Measurements from ENCODE around the gene PYDC1.
A peak's percentile ranks its signal among the peaks of the same experiment; 100 is the strongest.
"Not testable (repeated sequence)": the region's sequence is repeated elsewhere in the genome, so short reads cannot be mapped to it uniquely, and the experiment has no call there.

Gene PYDC1

DNA sequence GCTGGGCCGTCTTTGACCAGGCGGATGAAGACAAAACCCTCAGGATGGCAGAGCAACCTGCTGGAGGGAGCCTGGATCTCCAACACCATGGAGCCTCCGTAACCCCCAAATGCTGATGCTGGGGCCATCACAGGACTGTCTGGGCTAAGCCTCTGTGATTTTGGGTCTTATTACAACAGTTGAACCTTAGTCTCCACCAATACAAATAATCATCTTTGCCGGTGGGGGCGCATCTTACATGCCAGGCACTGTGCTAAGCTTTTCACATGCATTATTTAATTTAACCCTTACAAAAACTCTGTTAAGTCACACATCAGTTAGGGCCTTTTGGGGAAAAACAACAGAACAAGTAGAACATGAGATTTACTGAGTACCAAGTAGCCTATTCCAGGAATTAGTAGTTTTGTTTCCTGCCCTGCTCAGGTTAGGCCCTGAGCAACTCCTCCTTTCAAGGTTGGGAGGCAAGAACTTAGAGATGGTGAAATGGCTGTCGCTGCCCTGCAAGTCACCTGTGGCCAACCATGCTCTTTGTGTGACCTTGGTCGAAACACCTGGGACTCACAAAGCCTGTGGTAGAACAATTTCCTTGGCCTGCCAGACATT, 33.9 kb upstream of the PYDC1 start:
- TF ChIP-seq TAF1 (IDR thresholded peaks at IDR 0.05; ENCODE audit: low read depth, low read length) (no peak), SPI1 (IDR thresholded peaks at IDR 0.05; ENCODE audit: low read depth, low read length) (no peak), POLR2AphosphoS5 (IDR thresholded peaks at IDR 0.05; ENCODE audit: low read depth, low read length) (no peak), POLR2A (IDR thresholded peaks at IDR 0.05; ENCODE audit: low read depth, low read length) (no peak), POU2F2 (IDR thresholded peaks at IDR 0.05; ENCODE audit: low read depth, low read length) (no peak), PAX5 (IDR thresholded peaks at IDR 0.05; ENCODE audit: insufficient read depth, low read length, severe bottlenecking) (no peak)
- DNase-seq (ENCODE audit: insufficient read length, low spot score) (no peak), FAIRE-seq (no peak)

DNA sequence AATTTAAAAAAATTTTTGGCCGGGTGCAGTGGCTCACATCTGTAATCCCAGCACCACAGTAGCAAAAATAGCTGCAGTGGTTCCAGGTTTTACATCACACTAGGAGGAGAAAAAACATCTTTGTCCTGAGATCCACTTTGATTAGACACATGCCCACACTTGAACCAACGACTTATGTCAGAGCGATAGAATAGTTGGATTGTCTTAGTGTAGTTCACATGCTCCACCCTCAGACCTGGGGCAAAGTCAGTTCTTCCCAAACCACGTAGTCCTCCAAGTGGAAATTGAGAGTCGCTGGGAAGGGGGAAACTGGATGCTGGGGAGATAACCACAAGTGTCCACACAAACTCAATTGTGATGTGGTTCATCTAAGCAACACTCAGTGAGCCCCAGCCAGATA, 31.4 kb upstream of the PYDC1 start:
- no peak for FAIRE-seq
- no peak for TF ChIP-seq POLR2AphosphoS5 (IDR thresholded peaks at IDR 0.05; ENCODE audit: low read depth, low read length)
- TF ChIP-seq POU2F2 (IDR thresholded peaks at IDR 0.05; ENCODE audit: low read depth, low read length) = no peak
- TF ChIP-seq PAX5 (IDR thresholded peaks at IDR 0.05; ENCODE audit: insufficient read depth, low read length, severe bottlenecking) = no peak
- TF ChIP-seq TAF1 (IDR thresholded peaks at IDR 0.05; ENCODE audit: low read depth, low read length) = no peak
- no peak for TF ChIP-seq SPI1 (IDR thresholded peaks at IDR 0.05; ENCODE audit: low read depth, low read length)
- no peak for TF ChIP-seq POLR2A (IDR thresholded peaks at IDR 0.05; ENCODE audit: low read depth, low read length)
- no peak for DNase-seq (ENCODE audit: insufficient read length, low spot score)

DNA sequence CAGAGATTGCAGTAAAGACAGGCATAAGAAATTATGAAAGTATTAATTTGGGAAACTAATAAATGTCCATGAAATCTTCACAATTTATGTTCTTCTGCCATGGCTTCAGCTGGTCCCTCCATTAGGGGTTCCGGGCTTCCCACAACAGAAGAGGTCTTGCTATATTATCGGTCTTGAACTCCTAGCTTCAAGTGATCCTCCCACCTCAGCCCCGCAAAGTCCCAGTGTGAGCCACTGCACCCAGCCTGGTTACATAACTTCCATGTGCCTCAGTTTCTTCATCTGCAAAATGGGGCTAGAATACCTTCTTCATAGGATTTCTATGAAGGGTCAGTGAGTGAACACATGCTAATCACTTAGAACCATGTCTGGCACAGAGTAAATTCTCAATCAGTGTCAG, 29.4 kb upstream of the PYDC1 start:
- DNase-seq (ENCODE audit: insufficient read length, low spot score) (no peak), FAIRE-seq (no peak)
- TF ChIP-seq SPI1 (IDR thresholded peaks at IDR 0.05; ENCODE audit: low read depth, low read length) (no peak), TAF1 (IDR thresholded peaks at IDR 0.05; ENCODE audit: low read depth, low read length) (no peak), PAX5 (IDR thresholded peaks at IDR 0.05; ENCODE audit: insufficient read depth, low read length, severe bottlenecking) (no peak), POLR2AphosphoS5 (IDR thresholded peaks at IDR 0.05; ENCODE audit: low read depth, low read length) (no peak), POLR2A (IDR thresholded peaks at IDR 0.05; ENCODE audit: low read depth, low read length) (no peak), POU2F2 (IDR thresholded peaks at IDR 0.05; ENCODE audit: low read depth, low read length) (no peak)

DNA sequence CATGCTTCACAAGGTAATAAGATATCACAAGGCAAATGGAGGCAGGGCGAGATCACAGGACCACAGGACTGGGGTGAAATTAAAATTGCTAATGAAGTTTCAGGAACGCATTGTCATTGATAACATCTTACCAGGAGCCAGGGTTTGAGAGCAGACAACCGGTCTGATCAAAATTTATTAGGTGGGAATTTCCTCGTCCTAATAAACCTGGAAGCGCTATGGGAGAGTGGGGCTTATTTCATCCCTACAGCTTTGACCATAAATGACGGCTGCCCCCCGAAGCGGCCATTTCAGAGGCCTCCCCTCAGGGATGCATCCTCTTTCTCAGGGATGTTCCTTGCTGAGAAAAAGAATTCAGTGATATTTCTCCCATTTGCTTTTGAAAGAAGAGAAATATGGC, 28.7 kb upstream of the PYDC1 start:
- FAIRE-seq; DNase-seq (ENCODE audit: insufficient read length, low spot score): not testable (repeated sequence)

DNA sequence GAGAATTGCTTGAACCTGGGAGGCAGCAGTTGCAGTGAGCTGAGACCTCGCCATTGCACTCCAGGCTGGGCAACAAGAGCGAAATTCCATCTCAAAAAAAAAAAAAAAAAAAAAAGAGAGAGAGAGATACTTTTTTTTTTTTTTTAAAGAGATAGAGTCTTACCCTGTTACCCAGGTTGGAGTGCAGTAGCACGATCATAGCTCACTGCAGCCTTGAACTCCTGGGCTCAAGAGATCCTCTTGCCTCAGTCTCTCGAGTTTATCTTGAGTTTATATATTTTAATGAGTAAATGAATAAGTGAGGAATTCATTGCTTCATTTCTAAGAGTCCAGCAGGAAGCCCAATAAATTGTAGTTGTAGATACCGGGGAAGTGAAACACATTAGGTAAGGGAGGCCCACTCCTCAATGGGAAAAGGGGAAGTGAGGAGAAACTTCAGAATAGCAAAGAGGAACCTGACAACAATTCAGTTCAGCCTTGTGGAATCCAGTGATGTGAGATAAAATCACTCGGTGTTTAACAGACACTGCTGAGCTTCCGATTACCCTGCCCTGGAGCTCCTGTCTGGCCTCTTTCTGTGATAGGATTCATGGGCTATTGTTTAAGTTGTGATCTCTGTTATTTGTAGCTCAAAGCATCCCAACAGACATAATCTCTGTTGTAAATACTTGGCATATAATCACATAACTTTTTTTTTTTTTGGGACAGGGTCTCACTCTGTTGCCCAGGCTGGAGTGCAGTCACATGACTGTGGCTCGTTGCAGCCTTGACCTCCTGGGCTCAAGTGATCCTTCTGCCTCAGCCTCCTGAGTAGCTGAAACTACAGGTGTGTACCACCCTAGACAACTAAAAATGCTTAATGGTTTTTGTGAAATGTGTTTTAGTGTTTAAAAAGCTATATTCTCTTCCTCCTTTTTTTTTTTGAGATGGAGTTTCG, 27.1 kb upstream of the PYDC1 start:
- DNase-seq (ENCODE audit: insufficient read length, low spot score) = no peak
- no peak for FAIRE-seq
- TF ChIP-seq SPI1 (IDR thresholded peaks at IDR 0.05; ENCODE audit: low read depth, low read length) (peak; percentile 99), PAX5 (IDR thresholded peaks at IDR 0.05; ENCODE audit: insufficient read depth, low read length, severe bottlenecking) (no peak)

DNA sequence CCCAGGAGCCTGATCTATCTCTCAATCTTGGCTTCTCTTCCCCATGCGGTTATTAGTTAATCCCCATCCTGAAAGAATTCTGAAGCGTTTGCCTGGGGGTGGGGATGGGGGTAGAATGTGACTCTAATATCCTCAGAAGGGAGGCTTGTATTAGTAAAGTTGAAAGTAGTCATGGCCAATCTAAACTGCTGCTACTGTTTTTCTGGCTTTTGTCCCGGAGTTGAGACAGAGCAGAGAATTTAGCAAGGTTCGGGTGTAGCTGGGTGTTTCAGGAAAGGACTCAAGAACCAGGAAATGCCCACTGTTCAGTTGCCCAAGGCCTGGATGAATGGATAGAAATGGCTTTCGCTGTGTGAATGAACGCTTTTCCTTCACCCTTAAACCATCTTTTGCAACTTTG, 25.3 kb upstream of the PYDC1 start:
- FAIRE-seq = no peak
- TF ChIP-seq POLR2AphosphoS5 (IDR thresholded peaks at IDR 0.05; ENCODE audit: low read depth, low read length) (no peak), POU2F2 (IDR thresholded peaks at IDR 0.05; ENCODE audit: low read depth, low read length) (no peak), TAF1 (IDR thresholded peaks at IDR 0.05; ENCODE audit: low read depth, low read length) (no peak), POLR2A (IDR thresholded peaks at IDR 0.05; ENCODE audit: low read depth, low read length) (no peak), PAX5 (IDR thresholded peaks at IDR 0.05; ENCODE audit: insufficient read depth, low read length, severe bottlenecking) (no peak), SPI1 (IDR thresholded peaks at IDR 0.05; ENCODE audit: low read depth, low read length) (no peak)
- DNase-seq (ENCODE audit: insufficient read length, low spot score) = no peak

DNA sequence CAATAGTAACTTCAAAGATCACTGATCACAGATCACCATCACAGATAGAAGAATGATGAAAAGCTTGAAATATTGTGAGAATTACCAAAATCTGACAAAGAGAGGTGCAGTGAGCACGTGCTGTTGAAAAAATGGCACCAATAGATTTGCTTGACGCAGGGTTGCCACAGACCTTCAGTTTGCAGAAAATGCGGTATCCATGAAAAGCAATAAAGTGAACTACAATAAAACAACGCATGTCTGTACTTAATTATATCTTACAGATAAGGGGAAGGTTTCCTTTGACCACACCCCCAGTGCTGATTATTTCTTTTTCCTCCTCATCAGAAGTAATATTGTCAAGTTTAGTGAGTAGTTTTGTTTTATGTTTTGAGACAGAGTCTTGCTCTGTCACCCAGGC, 21.1 kb upstream of the PYDC1 start:
- FAIRE-seq (no peak), DNase-seq (ENCODE audit: insufficient read length, low spot score) (no peak)
- TF ChIP-seq SPI1 (IDR thresholded peaks at IDR 0.05; ENCODE audit: low read depth, low read length) = no peak
- no peak for TF ChIP-seq POLR2A (IDR thresholded peaks at IDR 0.05; ENCODE audit: low read depth, low read length)
- no peak for TF ChIP-seq PAX5 (IDR thresholded peaks at IDR 0.05; ENCODE audit: insufficient read depth, low read length, severe bottlenecking)
- TF ChIP-seq POLR2AphosphoS5 (IDR thresholded peaks at IDR 0.05; ENCODE audit: low read depth, low read length) = no peak
- TF ChIP-seq TAF1 (IDR thresholded peaks at IDR 0.05; ENCODE audit: low read depth, low read length) = no peak
- TF ChIP-seq POU2F2 (IDR thresholded peaks at IDR 0.05; ENCODE audit: low read depth, low read length) = no peak

DNA sequence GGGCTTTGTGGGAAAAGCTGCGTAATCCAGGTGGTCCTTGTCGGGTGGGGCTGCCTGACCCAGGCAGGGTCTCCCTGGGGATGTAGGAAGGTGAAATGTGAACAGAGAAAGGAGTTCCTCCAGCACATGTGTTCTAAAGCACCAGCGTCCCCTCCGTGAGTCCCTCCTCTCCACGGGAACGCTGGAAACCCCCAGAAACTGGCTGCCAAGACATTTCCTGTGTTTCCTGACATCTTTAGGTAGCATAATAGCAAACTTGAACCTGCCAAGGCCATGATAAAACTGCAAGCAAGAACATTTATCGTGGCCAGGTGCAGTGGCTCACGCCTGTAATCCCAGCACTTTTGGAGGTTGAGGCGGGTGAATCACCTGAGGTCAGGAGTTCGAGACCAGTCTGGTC, 12.6 kb upstream of the PYDC1 start:
- TF ChIP-seq POU2F2 (IDR thresholded peaks at IDR 0.05; ENCODE audit: low read depth, low read length) = no peak
- TF ChIP-seq POLR2A (IDR thresholded peaks at IDR 0.05; ENCODE audit: low read depth, low read length) = no peak
- TF ChIP-seq PAX5 (IDR thresholded peaks at IDR 0.05; ENCODE audit: insufficient read depth, low read length, severe bottlenecking) = no peak
- no peak for TF ChIP-seq POLR2AphosphoS5 (IDR thresholded peaks at IDR 0.05; ENCODE audit: low read depth, low read length)
- no peak for TF ChIP-seq TAF1 (IDR thresholded peaks at IDR 0.05; ENCODE audit: low read depth, low read length)
- no peak for TF ChIP-seq SPI1 (IDR thresholded peaks at IDR 0.05; ENCODE audit: low read depth, low read length)
- DNase-seq (ENCODE audit: insufficient read length, low spot score) (no peak), FAIRE-seq (no peak)

DNA sequence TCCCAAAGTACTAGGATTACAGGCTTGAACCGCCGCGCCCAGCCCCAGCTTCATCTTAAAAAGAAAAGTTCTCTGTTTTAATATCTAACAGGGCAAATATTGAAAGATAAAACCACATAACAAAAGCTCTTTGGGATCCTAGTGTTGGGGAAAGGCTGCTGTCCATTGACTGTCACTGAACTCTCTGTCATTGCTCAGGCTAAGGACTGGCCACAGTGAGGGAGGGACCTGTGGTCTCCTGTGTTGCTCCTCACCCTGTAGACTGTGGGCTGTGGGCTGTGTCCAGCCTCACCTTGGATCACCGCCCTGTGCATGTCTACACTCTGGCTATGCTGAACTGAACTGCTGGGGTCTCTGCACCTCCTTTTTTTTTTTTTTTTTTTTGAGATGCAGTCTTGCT, 11.3 kb upstream of the PYDC1 start:
- DNase-seq (ENCODE audit: insufficient read length, low spot score) (no peak), FAIRE-seq (no peak)
- TF ChIP-seq TAF1 (IDR thresholded peaks at IDR 0.05; ENCODE audit: low read depth, low read length) = no peak
- no peak for TF ChIP-seq PAX5 (IDR thresholded peaks at IDR 0.05; ENCODE audit: insufficient read depth, low read length, severe bottlenecking)
- TF ChIP-seq POU2F2 (IDR thresholded peaks at IDR 0.05; ENCODE audit: low read depth, low read length) = no peak
- TF ChIP-seq POLR2AphosphoS5 (IDR thresholded peaks at IDR 0.05; ENCODE audit: low read depth, low read length) = no peak

DNA sequence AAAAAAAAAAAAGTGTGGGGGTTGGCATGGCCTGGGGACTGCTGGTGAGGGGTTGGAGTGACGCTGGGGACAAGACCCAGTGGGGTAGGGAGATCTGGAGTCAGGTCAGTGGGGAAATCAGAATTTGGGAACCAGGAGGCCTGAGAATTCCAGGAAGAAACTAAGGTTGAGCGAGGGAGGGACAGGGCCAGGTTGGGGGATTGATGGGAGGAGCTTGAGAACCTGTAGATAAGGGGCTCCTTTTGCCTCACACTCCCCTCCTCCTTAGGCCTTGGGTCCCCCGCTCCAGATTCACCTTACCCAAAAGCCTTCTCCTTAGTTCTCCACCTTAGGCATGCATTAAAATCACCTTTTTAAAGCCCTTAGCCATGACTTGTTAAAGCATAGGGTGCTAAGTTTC, 8.3 kb upstream of the PYDC1 start:
- no peak for FAIRE-seq
- TF ChIP-seq POLR2AphosphoS5 (IDR thresholded peaks at IDR 0.05; ENCODE audit: low read depth, low read length) (no peak), POLR2A (IDR thresholded peaks at IDR 0.05; ENCODE audit: low read depth, low read length) (no peak), POU2F2 (IDR thresholded peaks at IDR 0.05; ENCODE audit: low read depth, low read length) (no peak), TAF1 (IDR thresholded peaks at IDR 0.05; ENCODE audit: low read depth, low read length) (no peak), PAX5 (IDR thresholded peaks at IDR 0.05; ENCODE audit: insufficient read depth, low read length, severe bottlenecking) (no peak), SPI1 (IDR thresholded peaks at IDR 0.05; ENCODE audit: low read depth, low read length) (no peak)
- DNase-seq (ENCODE audit: insufficient read length, low spot score) = no peak

All from GM12891 (cell line).